Dendritic cell treated with granulocyte-macrophage colony-stimulating factor and Interleukin-4, amounts not matched to agents 40 ng/mL and 50 ng/mL, for 4 days (primary cell): Measurements from ENCODE around the gene COL19A1.

Experiments
- H3K27ac Mint-ChIP-seq: one replicate; pipeline ENCODE4 v1.8.0; 2022; ENCODE audit warnings: mild to moderate bottlenecking, mixed read lengths
- H3K27me3 Mint-ChIP-seq: one replicate; pipeline ENCODE4 v1.8.0; 2022; ENCODE audit warnings: mild to moderate bottlenecking, mixed read lengths
- H3K36me3 Mint-ChIP-seq: one replicate; pipeline ENCODE4 v1.8.0; 2022; ENCODE audit warnings: low read depth, mixed read lengths
- H3K4me1 Mint-ChIP-seq: one replicate; pipeline ENCODE4 v1.8.0; 2022; ENCODE audit warnings: low read depth, mixed read lengths
- H3K4me3 Mint-ChIP-seq: one replicate; pipeline ENCODE4 v1.8.0; 2022; ENCODE audit warnings: mild to moderate bottlenecking, moderate library complexity, mixed read lengths
- H3K9me3 Mint-ChIP-seq: one replicate; pipeline ENCODE4 v1.8.0; 2022; ENCODE audit warnings: mixed read lengths
- intact Hi-C: fragments of 100-400 bp; cut with micrococcal nuclease; formaldehyde crosslinking; loops from one replicate; pipeline ENCODE4 v1.15.0; 2022

The COL19A1 gene

DNA sequence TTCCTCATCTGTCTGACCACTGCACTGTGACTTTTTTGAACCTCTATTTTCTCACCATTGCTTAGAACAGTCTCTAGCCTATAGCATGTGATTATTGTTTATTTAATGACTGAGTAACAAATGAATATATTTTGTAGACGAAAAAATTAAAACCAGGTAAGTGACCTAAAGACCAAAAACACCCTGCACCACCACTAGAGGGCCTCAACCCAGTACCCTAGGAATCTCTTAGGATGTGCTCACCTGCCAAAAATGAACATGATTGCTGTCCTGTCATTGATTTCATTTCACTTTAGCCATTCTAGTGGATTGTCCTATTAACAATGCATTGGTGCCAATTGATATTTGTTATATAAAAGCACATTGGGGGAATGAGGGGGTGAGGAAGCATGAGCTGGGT lies 237.4 kb downstream of the COL19A1 start:
- H3K4me1 Mint-ChIP-seq, result no peaks in the 10 kb centered on the region
- H3K36me3 Mint-ChIP-seq, result no peaks in the 10 kb centered on the region
- no peak overlapping the region for H3K4me3 Mint-ChIP-seq
- no peak overlapping the region for H3K27ac Mint-ChIP-seq
- intact Hi-C loops, result no loop called here
- H3K27me3 Mint-ChIP-seq, result no peaks in the 10 kb centered on the region
- H3K9me3 Mint-ChIP-seq, result no peaks in the 10 kb centered on the region

DNA sequence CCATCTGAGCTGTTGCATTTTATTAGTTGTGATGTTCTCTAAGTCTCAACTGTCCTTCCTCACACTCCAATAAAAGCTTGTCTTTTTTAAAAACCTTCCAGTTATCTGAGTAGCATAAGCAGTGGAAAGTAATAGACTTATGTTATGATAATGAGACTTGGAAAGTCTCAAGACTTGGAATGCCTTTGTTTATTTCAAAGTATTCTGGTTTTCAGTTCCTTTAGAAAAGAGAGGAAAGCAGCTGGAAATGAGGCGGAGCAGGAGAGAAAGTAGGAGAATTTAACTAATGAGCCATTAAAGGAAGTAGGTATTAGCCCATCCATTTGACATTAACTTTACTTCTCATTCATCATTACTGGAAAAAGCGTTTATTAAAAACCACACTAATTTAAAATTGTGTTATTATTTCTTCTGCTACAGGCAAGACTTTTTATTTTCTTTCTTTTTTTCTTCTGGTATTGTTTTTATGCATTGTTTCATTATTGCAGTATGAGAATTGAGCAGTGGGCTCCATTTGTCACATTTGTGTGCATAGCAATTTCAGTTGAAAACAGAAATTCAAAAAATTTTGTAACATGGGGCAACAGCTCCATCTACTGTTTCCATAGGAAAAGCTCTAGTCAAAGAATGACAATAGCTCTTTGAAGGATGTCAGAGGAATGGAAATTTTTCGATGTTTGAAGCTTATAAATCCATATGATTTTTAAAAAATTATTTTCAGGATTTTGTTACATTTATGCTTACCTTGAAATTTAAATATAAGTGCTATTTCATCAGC lies 241.7 kb downstream of the COL19A1 start:
- no peak overlapping the region for H3K4me3 Mint-ChIP-seq

DNA sequence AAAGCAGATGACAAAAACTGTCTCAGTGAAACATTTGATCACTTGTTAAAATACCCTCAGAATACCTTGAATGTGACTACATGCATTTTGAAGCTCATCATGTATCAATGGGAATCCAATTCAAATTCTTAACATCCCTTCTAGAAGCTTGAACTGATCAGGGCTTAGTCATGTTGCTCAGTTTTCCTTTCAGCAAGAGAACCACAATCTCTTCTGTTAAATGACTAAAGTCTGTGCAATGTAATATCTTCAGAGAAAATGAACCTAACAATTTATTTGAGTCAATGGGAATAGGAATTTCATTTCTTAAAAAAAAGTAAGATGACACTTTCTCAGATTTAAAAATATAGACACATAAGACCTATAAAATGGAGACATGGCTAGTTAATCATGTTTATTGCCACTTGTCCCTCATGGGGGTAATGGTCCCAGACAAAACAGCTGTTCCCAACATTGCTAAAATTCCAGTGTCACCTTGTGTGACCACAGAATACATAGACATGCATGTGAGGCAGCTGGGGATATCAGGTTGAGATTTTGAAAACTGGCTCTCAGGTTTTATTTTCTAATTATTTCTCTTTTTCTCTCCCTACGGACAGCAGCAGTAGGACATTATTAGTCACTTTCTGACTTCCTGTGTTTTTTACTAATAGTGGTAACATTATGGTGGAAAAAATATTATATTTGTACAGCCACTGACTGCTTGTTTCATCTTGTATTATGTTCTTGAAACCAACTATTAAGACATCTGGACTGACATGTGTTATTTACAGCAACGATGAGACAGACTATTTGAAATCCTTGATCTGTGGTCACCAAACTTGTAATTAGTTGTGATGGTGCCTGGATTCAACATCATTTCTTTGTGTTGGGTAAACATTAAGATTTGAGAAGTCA lies 244.0 kb downstream of the COL19A1 start:
- Mint-ChIP-seq H3K27ac (no peak overlapping the region), H3K27me3 (peaks cover 1% of the 10 kb centered on the region), H3K36me3 (no peaks in the 10 kb centered on the region), H3K4me1 (no peaks in the 10 kb centered on the region), H3K4me3 (no peak overlapping the region), H3K9me3 (no peaks in the 10 kb centered on the region)
- intact Hi-C loops, result no loop called here

More for the DNA sequence above, 241.7 kb downstream of the COL19A1 start:
- Mint-ChIP-seq H3K36me3 (no peaks in the 10 kb centered on the region), H3K27ac (no peak overlapping the region), H3K4me1 (no peaks in the 10 kb centered on the region), H3K9me3 (no peaks in the 10 kb centered on the region), H3K27me3 (peaks cover 1% of the 10 kb centered on the region)
- intact Hi-C loops, result loop anchor here (5.0 kb wide), 2 partner anchors 376 to 1231 kb away; no protein-coding TSS in a partner anchor

DNA sequence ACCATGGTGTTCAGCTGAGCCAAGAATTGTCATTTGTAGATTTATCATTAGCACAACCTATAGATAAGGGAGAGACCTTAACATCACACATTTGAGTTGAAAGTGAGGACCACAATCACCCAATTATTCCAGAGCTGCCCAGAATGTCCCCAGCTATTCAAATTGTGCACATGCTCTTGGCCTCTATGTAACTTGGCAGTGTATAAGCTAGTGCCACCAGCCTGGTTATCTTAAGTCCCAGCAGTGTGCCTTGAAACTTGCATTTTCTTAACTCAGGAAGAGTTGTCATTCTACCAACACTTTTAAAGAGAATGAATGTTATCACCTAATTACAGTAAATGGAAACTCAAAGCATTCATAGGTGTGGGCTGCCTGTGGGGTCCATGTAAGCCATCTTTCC lies 245.4 kb downstream of the COL19A1 start:
- no peak overlapping the region for H3K27ac Mint-ChIP-seq
- H3K36me3 Mint-ChIP-seq, result no peaks in the 10 kb centered on the region
- H3K9me3 Mint-ChIP-seq, result no peaks in the 10 kb centered on the region
- H3K4me1 Mint-ChIP-seq, result no peaks in the 10 kb centered on the region
- intact Hi-C loops, result no loop called here
- H3K4me3 Mint-ChIP-seq, result no peak overlapping the region
- H3K27me3 Mint-ChIP-seq, result peaks cover 1% of the 10 kb centered on the region

DNA sequence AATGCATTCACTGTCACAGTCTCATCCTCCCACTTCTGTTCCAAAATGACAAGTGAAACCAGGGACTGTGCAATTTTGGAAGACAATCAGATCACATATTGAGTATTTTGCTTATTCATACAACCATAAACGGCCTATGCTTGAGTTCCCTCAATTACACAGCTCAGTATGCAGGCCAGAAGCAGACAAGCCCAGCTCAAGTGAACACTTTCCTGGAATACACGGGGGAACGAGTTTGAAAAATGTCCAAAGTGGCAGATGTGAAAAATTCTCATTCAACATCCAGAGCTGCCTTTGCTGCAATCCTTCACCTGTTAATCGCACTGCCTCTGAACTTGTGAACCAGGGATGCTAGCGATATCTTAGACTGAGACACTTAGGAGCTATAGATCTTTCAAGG lies 246.4 kb downstream of the COL19A1 start:
- no peak overlapping the region for H3K4me3 Mint-ChIP-seq
- no peaks in the 10 kb centered on the region for H3K9me3 Mint-ChIP-seq
- no peaks in the 10 kb centered on the region for H3K36me3 Mint-ChIP-seq
- H3K4me1 Mint-ChIP-seq, result no peaks in the 10 kb centered on the region
- intact Hi-C loops, result no loop called here
- peaks cover 1% of the 10 kb centered on the region for H3K27me3 Mint-ChIP-seq
- H3K27ac Mint-ChIP-seq, result no peak overlapping the region

DNA sequence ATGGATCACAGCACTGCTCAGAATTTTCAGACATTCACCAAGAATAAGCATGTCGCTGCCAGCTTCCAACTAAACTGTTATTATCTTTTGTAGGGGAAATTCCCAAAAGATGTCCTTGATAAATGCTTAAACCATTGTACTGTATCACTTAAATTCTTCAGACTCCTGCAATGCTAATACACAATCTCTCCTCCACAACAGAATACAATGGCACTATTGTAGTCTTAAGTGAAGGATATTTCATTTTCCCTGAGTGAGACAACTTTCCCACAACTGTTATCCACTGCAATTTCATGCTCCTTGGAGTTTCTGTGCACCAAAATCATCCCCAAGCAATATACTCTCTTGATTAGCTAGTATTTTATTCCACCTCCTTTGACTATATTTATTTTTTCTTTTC lies 246.8 kb downstream of the COL19A1 start:
- H3K36me3 Mint-ChIP-seq, result no peaks in the 10 kb centered on the region
- intact Hi-C loops, result no loop called here
- no peak overlapping the region for H3K27ac Mint-ChIP-seq
- H3K9me3 Mint-ChIP-seq, result no peaks in the 10 kb centered on the region
- no peak overlapping the region for H3K4me3 Mint-ChIP-seq
- H3K4me1 Mint-ChIP-seq, result no peaks in the 10 kb centered on the region
- peaks cover 1% of the 10 kb centered on the region for H3K27me3 Mint-ChIP-seq

DNA sequence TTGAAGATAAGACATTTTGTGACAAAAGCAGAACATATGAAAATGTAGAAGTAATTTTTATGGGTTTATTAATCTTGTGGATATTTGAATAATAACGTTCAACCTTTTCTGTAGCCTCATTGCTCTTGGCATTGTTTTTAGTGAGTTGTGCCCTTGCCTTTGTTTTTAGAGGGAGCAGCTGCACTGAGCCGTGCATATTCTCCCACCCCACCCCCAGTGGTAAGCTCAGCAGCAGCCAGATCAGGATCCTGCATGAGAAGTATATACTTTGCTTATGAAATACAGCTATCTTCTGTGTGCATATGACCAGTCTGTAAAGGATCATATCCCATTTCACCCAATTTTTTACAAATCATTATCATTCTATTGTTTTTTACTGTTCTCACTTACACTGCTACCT lies 252.3 kb downstream of the COL19A1 start:
- intact Hi-C loops, result no loop called here
- Mint-ChIP-seq H3K9me3 (no peaks in the 10 kb centered on the region), H3K4me3 (no peak overlapping the region), H3K36me3 (no peaks in the 10 kb centered on the region), H3K4me1 (no peaks in the 10 kb centered on the region), H3K27ac (no peak overlapping the region), H3K27me3 (no peaks in the 10 kb centered on the region)

DNA sequence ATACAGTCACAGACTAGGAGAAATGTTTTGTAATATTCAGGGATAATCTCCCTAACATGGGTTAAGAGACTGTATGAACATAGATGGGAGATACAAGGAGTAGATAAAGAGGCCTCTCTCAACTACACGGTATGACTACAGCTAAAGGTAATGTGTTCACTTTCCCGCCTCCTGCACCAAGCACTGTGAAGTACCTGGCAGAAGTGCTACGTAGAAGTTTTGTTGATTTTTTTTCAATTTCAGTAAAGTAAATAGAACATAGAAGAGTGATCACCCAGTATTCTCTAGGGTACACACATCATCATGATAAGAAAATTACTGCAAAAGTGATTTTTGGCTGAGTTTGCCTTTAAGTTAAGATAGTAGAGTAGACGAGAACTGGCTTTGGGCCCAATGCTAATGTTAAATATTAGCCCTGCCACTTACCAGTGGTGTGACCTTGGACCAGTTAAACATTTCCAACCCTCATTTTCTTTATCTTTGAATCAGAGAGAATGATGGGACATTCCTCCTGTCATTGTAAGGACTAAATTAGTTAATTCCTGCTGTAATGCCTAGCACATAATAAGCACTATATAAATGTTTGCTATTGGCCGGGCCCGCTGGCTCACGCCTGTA lies 253.0 kb downstream of the COL19A1 start:
- H3K4me1 Mint-ChIP-seq, result no peaks in the 10 kb centered on the region
- no peaks in the 10 kb centered on the region for H3K27me3 Mint-ChIP-seq
- H3K36me3 Mint-ChIP-seq, result no peaks in the 10 kb centered on the region
- H3K4me3 Mint-ChIP-seq, result no peak overlapping the region
- H3K9me3 Mint-ChIP-seq, result no peaks in the 10 kb centered on the region
- intact Hi-C loops, result no loop called here
- no peak overlapping the region for H3K27ac Mint-ChIP-seq

DNA sequence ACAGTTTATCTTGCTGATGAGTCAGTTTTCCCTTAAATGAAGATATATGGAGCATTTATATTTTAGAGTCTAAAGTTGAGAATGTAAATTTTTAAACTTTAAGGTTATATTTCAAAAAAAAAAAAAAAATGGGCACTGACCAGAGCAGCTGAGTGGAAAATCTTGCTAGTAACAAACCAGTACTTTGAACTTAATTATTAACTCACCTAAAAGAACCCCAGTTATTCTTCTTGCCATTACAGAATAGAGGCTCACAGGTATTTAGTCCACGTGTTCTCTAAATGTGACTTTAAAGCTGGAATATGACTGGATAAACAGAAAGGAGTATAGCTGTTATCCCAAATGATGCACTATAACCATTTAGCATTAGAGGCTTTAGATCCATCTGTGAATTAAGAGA lies 258.1 kb downstream of the COL19A1 start:
- Mint-ChIP-seq H3K27me3 (no peaks in the 10 kb centered on the region), H3K27ac (no peak overlapping the region), H3K36me3 (no peaks in the 10 kb centered on the region), H3K4me3 (no peak overlapping the region), H3K9me3 (no peaks in the 10 kb centered on the region), H3K4me1 (no peaks in the 10 kb centered on the region)
- intact Hi-C loops, result no loop called here

DNA sequence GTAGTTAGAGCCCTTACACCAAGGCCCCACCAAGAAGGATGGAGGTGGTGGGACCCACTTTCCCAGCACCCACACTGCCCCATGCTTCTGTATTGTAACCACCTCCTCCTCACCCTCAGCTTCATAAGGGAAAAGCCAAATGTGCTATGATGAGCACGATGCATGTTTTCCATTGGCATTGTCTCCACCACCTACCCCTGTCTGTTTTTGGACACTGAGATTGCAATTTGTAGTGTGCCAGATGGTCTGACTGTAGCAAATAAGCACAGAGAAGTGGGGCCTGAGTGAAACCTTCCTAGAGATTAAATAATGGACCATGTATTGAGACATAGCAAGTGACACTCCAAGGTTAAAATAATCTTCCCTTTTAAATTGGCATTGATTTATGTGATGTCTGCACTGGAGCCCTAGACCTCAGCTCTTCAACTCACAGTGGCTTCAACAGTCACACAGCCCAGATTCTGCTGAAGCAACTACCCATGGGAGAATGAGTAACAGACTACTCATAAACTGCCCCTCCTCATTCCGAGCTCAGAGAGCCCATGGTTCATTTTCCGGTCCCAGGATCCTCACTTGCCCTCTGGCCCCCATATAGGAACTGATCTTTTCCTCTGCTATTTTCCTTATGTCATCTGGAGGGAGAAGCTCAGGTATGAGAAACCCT lies 258.7 kb downstream of the COL19A1 start:
- Mint-ChIP-seq H3K9me3 (no peaks in the 10 kb centered on the region), H3K4me3 (no peak overlapping the region), H3K4me1 (no peaks in the 10 kb centered on the region), H3K27me3 (no peaks in the 10 kb centered on the region), H3K36me3 (no peaks in the 10 kb centered on the region), H3K27ac (no peak overlapping the region)
- intact Hi-C loops, result no loop called here

DNA sequence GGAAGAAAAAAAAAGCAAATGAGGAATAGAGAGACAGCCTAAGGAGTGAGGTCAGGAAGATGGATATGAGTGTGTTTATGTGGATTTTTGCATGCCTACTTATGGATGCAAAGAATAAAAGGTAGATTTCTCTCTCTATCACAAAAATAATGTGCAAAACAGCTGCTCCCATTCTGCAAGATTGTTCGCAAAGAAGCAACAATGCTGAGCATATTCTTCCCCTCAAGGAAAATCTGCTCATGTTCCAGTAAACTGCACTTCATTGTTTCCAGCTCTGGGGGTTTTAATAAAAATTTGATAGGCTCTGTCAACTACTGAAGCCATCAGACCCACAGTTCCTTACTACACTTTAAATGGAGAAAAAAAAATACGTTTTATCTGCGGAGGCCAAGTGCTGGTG lies 259.2 kb downstream of the COL19A1 start:
- intact Hi-C loops, result no loop called here
- H3K36me3 Mint-ChIP-seq, result no peaks in the 10 kb centered on the region
- no peak overlapping the region for H3K27ac Mint-ChIP-seq
- no peaks in the 10 kb centered on the region for H3K9me3 Mint-ChIP-seq
- H3K4me3 Mint-ChIP-seq, result no peak overlapping the region
- H3K27me3 Mint-ChIP-seq, result no peaks in the 10 kb centered on the region
- H3K4me1 Mint-ChIP-seq, result no peaks in the 10 kb centered on the region

DNA sequence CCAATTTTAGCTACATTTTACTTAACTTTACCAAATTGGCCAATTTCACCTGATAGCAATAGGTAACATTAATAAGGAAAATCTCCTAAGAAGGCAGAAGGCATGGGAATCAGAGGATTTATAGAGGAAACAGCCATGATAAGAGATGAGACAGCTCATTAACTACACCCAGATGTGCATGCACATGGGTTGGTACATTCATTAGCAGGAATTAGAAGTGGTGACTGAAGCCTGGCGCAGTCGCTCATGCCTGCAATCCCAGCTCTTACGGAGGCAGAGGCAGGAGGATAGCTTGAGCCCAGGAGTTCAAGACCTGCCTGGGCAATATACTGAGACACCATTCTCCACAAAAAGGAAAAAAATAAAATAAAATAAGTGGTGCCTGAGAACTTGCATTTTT lies 263.0 kb downstream of the COL19A1 start:
- Mint-ChIP-seq H3K4me1 (no peaks in the 10 kb centered on the region), H3K27ac (no peak overlapping the region), H3K27me3 (no peaks in the 10 kb centered on the region), H3K9me3 (no peaks in the 10 kb centered on the region), H3K36me3 (no peaks in the 10 kb centered on the region), H3K4me3 (no peak overlapping the region)
- intact Hi-C loops, result no loop called here

DNA sequence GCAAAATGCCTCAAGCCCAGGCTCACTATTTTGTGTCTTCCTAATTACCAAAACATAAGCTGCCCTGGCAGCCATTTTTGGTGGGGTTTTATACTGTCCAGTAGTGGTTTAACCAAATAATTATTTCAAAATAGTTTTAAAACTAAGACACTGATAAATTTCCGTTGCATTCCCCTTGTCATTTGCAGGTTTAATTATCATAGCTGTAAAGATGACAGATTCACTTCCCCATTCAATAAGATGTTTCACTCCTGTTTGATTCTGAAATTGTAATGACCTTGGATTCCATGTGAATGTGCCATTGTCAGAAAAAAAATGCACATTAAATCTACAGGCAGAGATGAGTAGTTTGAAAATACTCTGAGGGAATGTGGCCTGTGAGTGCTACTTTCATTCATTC lies 264.5 kb downstream of the COL19A1 start:
- Mint-ChIP-seq H3K36me3 (no peaks in the 10 kb centered on the region), H3K27ac (no peak overlapping the region), H3K9me3 (no peaks in the 10 kb centered on the region), H3K27me3 (no peaks in the 10 kb centered on the region), H3K4me3 (no peak overlapping the region), H3K4me1 (no peaks in the 10 kb centered on the region)
- intact Hi-C loops, result no loop called here

DNA sequence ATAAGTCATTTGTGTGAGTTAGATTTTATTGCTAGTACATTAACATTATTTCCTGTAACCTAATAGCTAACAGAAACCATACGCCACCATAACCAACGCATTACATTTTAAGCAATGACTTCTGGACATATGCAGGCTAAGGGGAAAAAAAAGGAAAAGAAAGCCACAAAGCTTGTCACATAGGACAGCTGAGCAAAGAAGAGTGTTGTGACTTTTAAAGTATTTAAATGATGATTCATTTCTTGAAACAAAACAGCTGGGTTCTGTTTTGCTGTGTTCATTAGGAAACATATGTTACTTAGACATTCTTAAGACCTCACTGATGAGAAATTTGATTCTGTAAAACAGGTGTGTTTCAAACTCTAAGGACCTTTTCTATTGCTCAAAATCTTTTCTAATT lies 265.2 kb downstream of the COL19A1 start:
- Mint-ChIP-seq H3K27ac (no peak overlapping the region), H3K36me3 (no peaks in the 10 kb centered on the region), H3K4me3 (no peak overlapping the region), H3K9me3 (no peaks in the 10 kb centered on the region), H3K27me3 (no peaks in the 10 kb centered on the region), H3K4me1 (no peaks in the 10 kb centered on the region)
- intact Hi-C loops, result no loop called here
